CD8-positive, alpha-beta memory T cell (primary cell): Measurements from ENCODE around the gene ADAM22. TPM values are rescaled to one million over a fixed set of nuclear protein-coding genes. Genes with fewer than 3 reads are reported as not detected.

ENCODE experiments used
- CTCF ChIA-PET: fragments of 350-600 bp; sonication (Branson Sonifier 250); formaldehyde crosslinking; loops from one replicate; lab custom pipeline; 2021; ENCODE audit warnings: antibody characterized with exemption; lab: Charles Lee
- POLR2A ChIA-PET: fragments of 350-600 bp; sonication (Branson Sonifier 250); formaldehyde crosslinking; loops from one replicate; lab custom pipeline; 2021; ENCODE audit warnings: antibody characterized with exemption; lab: Charles Lee
- DNase-seq, 5 donors: peaks; one replicate each; pipeline versions ENCODE4 v3.0.0 to v3.0.0-alpha.2; 2020 to 2022; ENCODE audit warnings: mixed read lengths in 1 of 5
- H3K27ac ChIP-seq: one replicate; pipeline ENCODE4 v1.7.0; 2013; ENCODE audit warnings: low read depth, mild to moderate bottlenecking, low read length, moderate library complexity
- H3K27me3 ChIP-seq: 2 replicates; pipeline ENCODE4 v1.7.0; 2013; ENCODE audit warnings: low read length, mild to moderate bottlenecking; ENCODE audit not compliant: insufficient read depth, poor library complexity, severe bottlenecking
- H3K36me3 ChIP-seq: 2 replicates; pipeline ENCODE4 v1.7.0; 2013; ENCODE audit warnings: mild to moderate bottlenecking, low read length, moderate library complexity; ENCODE audit not compliant: insufficient read depth
- H3K4me1 ChIP-seq: 2 replicates; pipeline ENCODE4 v1.7.0; 2013; ENCODE audit warnings: mild to moderate bottlenecking, low read length, moderate library complexity; ENCODE audit not compliant: insufficient read depth
- H3K4me3 ChIP-seq: 2 replicates; pipeline ENCODE4 v1.7.0; 2013; ENCODE audit warnings: mild to moderate bottlenecking, low read length
- H3K9me3 ChIP-seq: 2 replicates; pipeline ENCODE4 v1.7.0; 2013; ENCODE audit warnings: mild to moderate bottlenecking, low read length
- H3K27ac Mint-ChIP-seq, 8 donors: one replicate each; pipeline ENCODE4 v1.8.0; 2020 to 2021; ENCODE audit warnings: mixed read lengths in 8 of 8, mild to moderate bottlenecking in 6 of 8, inconsistent platforms in 3 of 8, moderate library complexity in 3 of 8
- H3K27me3 Mint-ChIP-seq, 2 donors: one replicate each; pipeline ENCODE4 v1.8.0; 2020 to 2021; ENCODE audit warnings: mixed read lengths in 2 of 2, mild to moderate bottlenecking in 1 of 2, moderate library complexity in 1 of 2
- H3K36me3 Mint-ChIP-seq, 3 donors: one replicate each; pipeline ENCODE4 v1.8.0; 2020 to 2021; ENCODE audit warnings: mixed read lengths in 3 of 3, inconsistent platforms in 1 of 3, mild to moderate bottlenecking in 1 of 3
- H3K4me1 Mint-ChIP-seq, 3 donors: one replicate each; pipeline ENCODE4 v1.8.0; 2020 to 2021; ENCODE audit warnings: mixed read lengths in 3 of 3, inconsistent platforms in 1 of 3, mild to moderate bottlenecking in 1 of 3
- H3K4me3 Mint-ChIP-seq, 7 donors: one replicate each; pipeline ENCODE4 v1.8.0; 2020 to 2021; ENCODE audit warnings: mixed read lengths in 7 of 7, mild to moderate bottlenecking in 6 of 7, moderate library complexity in 4 of 7, inconsistent platforms in 2 of 7
- H3K9me3 Mint-ChIP-seq, 5 donors: one replicate each; pipeline ENCODE4 v1.8.0; 2020 to 2022; ENCODE audit warnings: mixed read lengths in 5 of 5, mild to moderate bottlenecking in 3 of 5, moderate library complexity in 2 of 5, inconsistent platforms in 1 of 5
- polyA plus RNA-seq: library from polyadenylated mRNA; unstranded; fragments of 300-500 nt; fragmentation: Illumina TruSeq; gene quantifications from one replicate; pipeline ENCODE4 v1.2.3, GENCODE V29; 2021
- total RNA-seq, 2 experiments: library from RNA; stranded (reverse); gene quantifications; one replicate each; pipeline ENCODE4 v1.2.3, GENCODE V29; 2021

Gene ADAM22
- total and polyA plus RNA-seq, 3 experiments from 2014 or later: 2.3 to 4.7 (median 4.3) TPM

DNA sequence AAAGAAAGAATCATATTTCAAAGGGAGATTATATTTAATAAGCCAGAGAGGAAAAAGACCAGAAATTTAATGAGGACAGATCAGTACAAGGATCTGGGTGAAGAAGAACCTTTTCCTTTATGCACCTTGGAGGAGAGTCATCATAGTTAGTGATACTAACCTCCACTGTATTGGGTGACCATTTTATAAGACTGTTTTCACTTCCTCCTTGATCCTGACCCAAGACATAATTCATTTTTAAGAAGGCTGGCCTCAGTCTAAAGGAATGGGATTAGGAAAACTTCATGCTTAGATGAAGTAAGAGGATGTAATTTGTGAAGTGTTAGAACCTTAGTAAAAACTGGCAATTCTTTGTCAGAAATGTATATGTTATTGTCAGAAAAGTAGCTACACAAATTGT, 68.6 kb downstream of the ADAM22 start:
- ChIA-PET CTCF (no interaction called here), POLR2A (no interaction called here)
- peaks cover 0 to 2% (median 0%) of the 10 kb centered on the region in 5 donors for H3K9me3 Mint-ChIP-seq

GRCh38 chr7:88003581-88003980, 69.5 kb downstream of the ADAM22 start:
- DNase-seq: no peak
- H3K27ac Mint-ChIP-seq: no peak overlapping the region
- Histone ChIP-seq H3K36me3 (no peaks in the 10 kb centered on the region), H3K4me3 (no peak overlapping the region), H3K4me1 (no peaks in the 10 kb centered on the region), H3K27ac (no peak overlapping the region), H3K27me3 (no peaks in the 10 kb centered on the region), H3K9me3 (no peaks in the 10 kb centered on the region)
- H3K36me3 Mint-ChIP-seq: peaks cover 4 to 8% (median 5%) of the 10 kb centered on the region in 3 donors
- H3K9me3 Mint-ChIP-seq: peaks cover 0 to 2% (median 0%) of the 10 kb centered on the region in 5 donors
- H3K4me3 Mint-ChIP-seq: no peak overlapping the region
- ChIA-PET POLR2A (no interaction called here), CTCF (no interaction called here)
- no peaks in the 10 kb centered on the region for H3K4me1 Mint-ChIP-seq
- H3K27me3 Mint-ChIP-seq: no peaks in the 10 kb centered on the region

More for the DNA sequence above, 68.6 kb downstream of the ADAM22 start:
- no peaks in the 10 kb centered on the region for H3K36me3 ChIP-seq
- no peaks in the 10 kb centered on the region for H3K4me1 Mint-ChIP-seq
- no peak for DNase-seq
- H3K9me3 ChIP-seq: no peaks in the 10 kb centered on the region
- H3K27me3 ChIP-seq: no peaks in the 10 kb centered on the region
- H3K27ac ChIP-seq: no peak overlapping the region
- H3K4me1 ChIP-seq: no peaks in the 10 kb centered on the region
- H3K4me3 ChIP-seq: no peak overlapping the region
- no peak overlapping the region for H3K4me3 Mint-ChIP-seq
- H3K27ac Mint-ChIP-seq: no peak overlapping the region
- H3K36me3 Mint-ChIP-seq: peaks cover 6 to 11% (median 7%) of the 10 kb centered on the region in 3 donors
- no peaks in the 10 kb centered on the region for H3K27me3 Mint-ChIP-seq

GRCh38 chr7:88005191-88005590, 71.1 kb downstream of the ADAM22 start:
- no peak overlapping the region for H3K4me3 ChIP-seq
- H3K27me3 ChIP-seq: no peaks in the 10 kb centered on the region
- no peak overlapping the region for H3K4me3 Mint-ChIP-seq
- peaks cover 4 to 8% (median 5%) of the 10 kb centered on the region in 3 donors for H3K36me3 Mint-ChIP-seq
- H3K4me1 Mint-ChIP-seq: no peaks in the 10 kb centered on the region
- no peak overlapping the region for H3K27ac Mint-ChIP-seq
- H3K4me1 ChIP-seq: no peaks in the 10 kb centered on the region
- no peak overlapping the region for H3K27ac ChIP-seq
- no peaks in the 10 kb centered on the region for H3K36me3 ChIP-seq
- peaks cover 0 to 2% (median 0%) of the 10 kb centered on the region in 5 donors for H3K9me3 Mint-ChIP-seq
- POLR2A ChIA-PET: no interaction called here
- CTCF ChIA-PET: no interaction called here
- DNase-seq: no peak
- no peaks in the 10 kb centered on the region for H3K9me3 ChIP-seq
- H3K27me3 Mint-ChIP-seq: no peaks in the 10 kb centered on the region

DNA sequence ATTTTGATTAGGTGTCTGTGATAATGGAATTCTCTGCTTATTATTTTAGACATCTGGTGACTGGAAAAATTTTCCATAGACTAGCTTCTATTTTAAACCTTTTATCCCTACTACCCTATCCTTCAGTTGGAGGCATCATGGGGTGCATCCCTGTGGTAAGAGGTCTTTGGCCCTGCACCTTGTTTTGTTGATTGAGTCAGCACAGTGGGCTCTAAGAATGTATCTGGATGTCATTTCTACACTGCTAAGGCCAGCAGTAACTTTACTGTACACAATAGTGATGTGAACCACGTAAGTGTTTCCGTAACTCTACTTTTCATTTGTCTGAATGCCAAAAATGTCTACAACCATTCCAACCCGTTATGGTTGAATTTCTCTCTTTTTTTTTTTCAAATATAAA, 75.6 kb downstream of the ADAM22 start:
- ChIA-PET CTCF (no interaction called here), POLR2A (no interaction called here)
- H3K27ac ChIP-seq: no peak overlapping the region
- H3K9me3 ChIP-seq: no peaks in the 10 kb centered on the region
- Mint-ChIP-seq H3K27me3 (no peaks in the 10 kb centered on the region), H3K4me1 (peaks cover 0 to 5% (median 0%) of the 10 kb centered on the region in 3 donors), H3K27ac (no peak overlapping the region), H3K9me3 (peaks cover 0 to 2% (median 0%) of the 10 kb centered on the region in 5 donors), H3K36me3 (peaks cover 4 to 8% (median 4%) of the 10 kb centered on the region in 3 donors), H3K4me3 (no peak overlapping the region)
- no peaks in the 10 kb centered on the region for H3K36me3 ChIP-seq
- H3K27me3 ChIP-seq: no peaks in the 10 kb centered on the region
- no peaks in the 10 kb centered on the region for H3K4me1 ChIP-seq
- DNase-seq: no peak
- no peak overlapping the region for H3K4me3 ChIP-seq

DNA sequence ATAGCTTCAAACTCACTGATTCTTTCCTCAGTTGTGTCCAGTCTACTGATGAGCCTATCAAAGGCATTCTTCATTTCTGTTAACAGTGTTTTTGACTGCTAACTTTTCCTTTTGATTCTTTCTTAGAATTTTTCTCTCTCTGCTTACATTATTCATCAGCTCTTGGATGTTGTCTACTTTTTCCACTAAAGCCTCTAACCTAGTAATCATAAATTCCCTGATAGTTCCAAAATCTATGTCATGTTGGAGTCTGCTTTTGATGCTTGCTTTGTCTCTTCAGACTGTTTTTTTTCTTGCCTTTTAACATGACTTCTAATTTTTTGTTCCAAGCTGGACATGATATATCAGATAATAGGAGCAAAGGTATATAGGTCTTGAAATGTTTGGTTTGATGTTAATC, 78.0 kb downstream of the ADAM22 start:
- Mint-ChIP-seq H3K4me1 (peaks cover 0 to 5% (median 0%) of the 10 kb centered on the region in 3 donors), H3K27ac (no peak overlapping the region), H3K4me3 (no peak overlapping the region), H3K9me3 (no peaks in the 10 kb centered on the region), H3K36me3 (peaks cover 0 to 1% (median 0%) of the 10 kb centered on the region in 3 donors), H3K27me3 (no peaks in the 10 kb centered on the region)
- DNase-seq: no peak
- POLR2A ChIA-PET: no interaction called here
- CTCF ChIA-PET: no interaction called here
- H3K27ac ChIP-seq: no peak overlapping the region
- no peaks in the 10 kb centered on the region for H3K4me1 ChIP-seq
- H3K9me3 ChIP-seq: no peaks in the 10 kb centered on the region
- H3K36me3 ChIP-seq: no peaks in the 10 kb centered on the region
- no peaks in the 10 kb centered on the region for H3K27me3 ChIP-seq
- H3K4me3 ChIP-seq: no peak overlapping the region

GRCh38 chr7:88013981-88014380, 79.9 kb downstream of the ADAM22 start:
- H3K9me3 ChIP-seq: no peaks in the 10 kb centered on the region
- H3K27me3 ChIP-seq: no peaks in the 10 kb centered on the region
- H3K27ac ChIP-seq: no peak overlapping the region
- ChIA-PET POLR2A (no interaction called here), CTCF (no interaction called here)
- Mint-ChIP-seq H3K9me3 (no peaks in the 10 kb centered on the region), H3K27me3 (no peaks in the 10 kb centered on the region), H3K36me3 (peaks cover 0 to 1% (median 0%) of the 10 kb centered on the region in 3 donors), H3K4me3 (no peak overlapping the region), H3K4me1 (peaks cover 0 to 5% (median 0%) of the 10 kb centered on the region in 3 donors), H3K27ac (no peak overlapping the region)
- H3K4me3 ChIP-seq: no peak overlapping the region
- no peak for DNase-seq
- H3K36me3 ChIP-seq: no peaks in the 10 kb centered on the region
- no peaks in the 10 kb centered on the region for H3K4me1 ChIP-seq

DNA sequence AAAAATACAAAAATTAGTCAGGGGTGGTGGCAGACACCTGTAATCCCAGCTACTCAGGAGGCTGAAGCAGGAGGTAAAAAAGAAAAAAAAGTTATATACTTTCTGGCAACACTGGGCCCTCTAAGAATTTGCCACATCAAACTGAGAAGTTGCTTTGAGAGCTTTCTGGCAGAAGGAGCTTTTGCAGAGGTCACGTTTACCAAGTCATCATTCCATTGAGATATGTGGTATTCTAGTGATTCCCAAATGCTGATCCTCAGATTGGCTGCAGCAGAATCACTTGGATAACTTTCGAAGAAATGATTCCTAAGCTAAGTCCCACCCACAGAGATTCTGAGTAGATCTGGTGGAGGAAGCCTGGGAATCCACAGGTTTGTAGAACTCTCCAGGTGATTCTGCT, 80.5 kb downstream of the ADAM22 start:
- H3K4me1 Mint-ChIP-seq: peaks cover 0 to 5% (median 0%) of the 10 kb centered on the region in 3 donors
- no peaks in the 10 kb centered on the region for H3K9me3 ChIP-seq
- POLR2A ChIA-PET: no interaction called here
- CTCF ChIA-PET: no interaction called here
- no peak overlapping the region for H3K27ac Mint-ChIP-seq
- DNase-seq: no peak
- no peak overlapping the region for H3K4me3 ChIP-seq
- no peaks in the 10 kb centered on the region for H3K36me3 ChIP-seq
- no peaks in the 10 kb centered on the region for H3K27me3 ChIP-seq
- no peaks in the 10 kb centered on the region for H3K4me1 ChIP-seq
- no peaks in the 10 kb centered on the region for H3K9me3 Mint-ChIP-seq
- no peak overlapping the region for H3K4me3 Mint-ChIP-seq
- peaks cover 0 to 1% (median 0%) of the 10 kb centered on the region in 3 donors for H3K36me3 Mint-ChIP-seq
- H3K27ac ChIP-seq: no peak overlapping the region
- H3K27me3 Mint-ChIP-seq: no peaks in the 10 kb centered on the region

DNA sequence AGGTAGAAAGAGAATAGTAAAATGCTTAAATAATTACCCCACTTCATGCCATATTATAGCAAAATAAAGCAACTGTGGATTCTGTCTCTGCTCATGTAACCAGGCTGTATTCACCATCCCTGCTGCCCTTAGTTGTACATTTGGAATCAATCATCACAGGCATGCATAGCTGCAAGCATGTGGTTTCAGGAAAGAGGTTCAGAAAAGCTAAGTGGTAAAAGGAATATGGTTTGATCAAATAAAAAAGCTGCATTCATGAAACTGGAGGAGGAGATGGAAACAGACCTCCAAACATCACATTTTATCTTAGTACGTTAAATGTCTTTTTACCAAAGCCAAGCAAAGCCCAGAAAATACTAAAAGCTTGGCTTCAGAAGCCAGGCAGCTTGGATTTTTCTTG, 81.3 kb downstream of the ADAM22 start:
- H3K27ac Mint-ChIP-seq: no peak overlapping the region
- H3K4me3 Mint-ChIP-seq: no peak overlapping the region

More for the DNA sequence above, 81.3 kb downstream of the ADAM22 start:
- Histone ChIP-seq H3K36me3 (no peaks in the 10 kb centered on the region), H3K4me1 (no peaks in the 10 kb centered on the region), H3K27me3 (no peaks in the 10 kb centered on the region), H3K4me3 (no peak overlapping the region), H3K27ac (no peak overlapping the region), H3K9me3 (no peaks in the 10 kb centered on the region)
- H3K36me3 Mint-ChIP-seq: peaks cover 0 to 1% (median 0%) of the 10 kb centered on the region in 3 donors
- ChIA-PET CTCF (no interaction called here), POLR2A (no interaction called here)
- peaks cover 0 to 5% (median 0%) of the 10 kb centered on the region in 3 donors for H3K4me1 Mint-ChIP-seq
- no peaks in the 10 kb centered on the region for H3K27me3 Mint-ChIP-seq
- no peak for DNase-seq
- no peaks in the 10 kb centered on the region for H3K9me3 Mint-ChIP-seq
